IMR-90 (cell line): ENCODE data around the gene TBC1D9B. TPM values are rescaled to one million over a fixed set of nuclear protein-coding genes. Genes with fewer than 3 reads are reported as not detected.

Experiments
- ATAC-seq: fragments of 200-7000 bp; cut with Tn5 transposase; 2 replicates; pipeline ENCODE4 v1.9.1; 2020; ENCODE audit warnings: low read depth, mild to moderate bottlenecking, moderate library complexity
- BruUV-seq: library from RNA; stranded (reverse); fragments of 400-500 nt; replicated peaks from 2 replicates; lab custom pipeline; 2021; lab: Mats Ljungman, UMichigan
- CTCF ChIA-PET: fragments of 300-600 bp; formaldehyde crosslinking; extraction: SDS; loops from one replicate; lab custom pipeline; 2021; ENCODE audit warnings: antibody characterized with exemption; lab: Yijun Ruan, JAX
- POLR2A ChIA-PET: fragments of 300-600 bp; sonication (Branson Sonifier 250); formaldehyde crosslinking; loops from one replicate; lab custom pipeline; 2022; ENCODE audit warnings: antibody characterized with exemption; ENCODE audit not compliant: unreplicated experiment; lab: Charles Lee
- DNase-seq: peaks from one replicate; pipeline ENCODE4 v3.0.0; 2013
- H2AFZ ChIP-seq: replicated peaks from 2 replicates; pipeline ENCODE3; 2013; ENCODE audit warnings: low read length, mild to moderate bottlenecking; ENCODE audit not compliant: poor library complexity
- H2AK5ac ChIP-seq: 2 replicates; pipeline ENCODE4 v1.6.1; 2013; ENCODE audit warnings: low read depth, low read length, inconsistent platforms
- H2AK9ac ChIP-seq: replicated peaks from 2 replicates; pipeline ENCODE3; 2013; ENCODE audit warnings: mild to moderate bottlenecking, low read depth, low read length, moderate library complexity; ENCODE audit not compliant: poor library complexity
- H2BK120ac ChIP-seq: 2 replicates; pipeline ENCODE4 v1.6.1; 2013; ENCODE audit warnings: low read depth, low read length, inconsistent platforms
- H2BK15ac ChIP-seq: 3 replicates; pipeline ENCODE4 v1.6.1; 2013; ENCODE audit warnings: low read depth, low read length, inconsistent platforms
- H2BK20ac ChIP-seq: 2 replicates; pipeline ENCODE4 v1.6.1; 2013; ENCODE audit warnings: low read depth, mild to moderate bottlenecking, inconsistent platforms, low read length, moderate library complexity
- H2BK5ac ChIP-seq: 2 replicates; pipeline ENCODE4 v1.6.1; 2013; ENCODE audit warnings: mild to moderate bottlenecking, low read depth, low read length, inconsistent platforms; ENCODE audit not compliant: poor library complexity, severe bottlenecking
- H3K14ac ChIP-seq: replicated peaks from 2 replicates; pipeline ENCODE4 v1.6.1; 2013; ENCODE audit warnings: low read depth, low read length, inconsistent platforms
- H3K18ac ChIP-seq: 2 replicates; pipeline ENCODE4 v1.6.1; 2013; ENCODE audit warnings: low read depth, low read length, control low read depth
- H3K23ac ChIP-seq: 2 replicates; pipeline ENCODE4 v1.6.1; 2013; ENCODE audit warnings: low read depth, low read length, inconsistent platforms
- H3K27ac ChIP-seq: 2 replicates; pipeline ENCODE4 v1.5.1; 2013; ENCODE audit warnings: mild to moderate bottlenecking, control low read depth, low read length; ENCODE audit not compliant: insufficient read depth
- H3K27me3 ChIP-seq: 2 replicates; pipeline ENCODE4 v1.6.1; 2013; ENCODE audit warnings: low read length; ENCODE audit not compliant: control insufficient read depth, insufficient read depth
- H3K36me3 ChIP-seq: 2 replicates; pipeline ENCODE4 v1.6.1; 2013; ENCODE audit warnings: low read length, mixed read lengths; ENCODE audit not compliant: control insufficient read depth, insufficient read depth
- H3K4ac ChIP-seq: 2 replicates; pipeline ENCODE4 v1.6.1; 2013; ENCODE audit warnings: low read depth, low read length, inconsistent platforms
- H3K4me1 ChIP-seq: 2 replicates; pipeline ENCODE4 v1.6.1; 2013; ENCODE audit warnings: low read length, mixed read lengths; ENCODE audit not compliant: control insufficient read depth, insufficient read depth
- H3K4me2 ChIP-seq: 2 replicates; pipeline ENCODE4 v1.6.1; 2013; ENCODE audit warnings: low read depth, mild to moderate bottlenecking, control low read depth, low read length, moderate library complexity
- H3K4me3 ChIP-seq: 2 replicates; pipeline ENCODE4 v1.5.1; 2013; ENCODE audit warnings: low read depth, mild to moderate bottlenecking, control low read depth, low read length, moderate library complexity; ENCODE audit not compliant: insufficient read depth
- H3K56ac ChIP-seq: 2 replicates; pipeline ENCODE4 v1.6.1; 2013; ENCODE audit warnings: low read length, inconsistent platforms; ENCODE audit not compliant: insufficient read depth; ENCODE audit errors: extremely low read depth
- H3K79me1 ChIP-seq, 2 experiments: 2 replicates each; pipeline ENCODE4 v1.6.1; 2013; ENCODE audit warnings: low read length in 2 of 2, inconsistent platforms in 1 of 2, low read depth in 1 of 2
- H3K9ac ChIP-seq: 2 replicates; pipeline ENCODE4 v1.6.1; 2013; ENCODE audit warnings: low read depth, low read length, control low read depth
- H3K9me1 ChIP-seq: 2 replicates; pipeline ENCODE4 v1.6.1; 2013; ENCODE audit warnings: low read length, inconsistent platforms; ENCODE audit not compliant: insufficient read depth
- H3K9me3 ChIP-seq: 2 replicates; pipeline ENCODE4 v1.6.1; 2013; ENCODE audit warnings: low read length; ENCODE audit not compliant: control insufficient read depth, insufficient read depth
- H4K20me1 ChIP-seq: 2 replicates; pipeline ENCODE4 v1.6.1; 2013; ENCODE audit warnings: low read length, inconsistent platforms; ENCODE audit not compliant: insufficient read depth
- H4K5ac ChIP-seq: 2 replicates; pipeline ENCODE4 v1.6.1; 2013; ENCODE audit warnings: mild to moderate bottlenecking, low read depth, low read length, control low read depth
- H4K8ac ChIP-seq, 2 experiments: 2 replicates each; pipeline ENCODE4 v1.6.1; 2013; ENCODE audit warnings: low read depth in 2 of 2, low read length in 2 of 2, control low read depth in 1 of 2, inconsistent platforms in 1 of 2
- H4K91ac ChIP-seq: 2 replicates; pipeline ENCODE4 v1.6.1; 2013; ENCODE audit warnings: low read depth, low read length, inconsistent platforms; ENCODE audit not compliant: insufficient read depth
- CEBPB ChIP-seq: IDR thresholded peaks from 2 replicates; pipeline ENCODE4 v1.6.1; 2012; ENCODE audit warnings: low read depth, low read length, improper control_type of control experiment
- CHD1 ChIP-seq: IDR thresholded peaks from 2 replicates; pipeline ENCODE4 v1.6.1; 2012; ENCODE audit warnings: low read depth, low read length, improper control_type of control experiment
- MAZ ChIP-seq: IDR thresholded peaks from 2 replicates; pipeline ENCODE4 v1.6.1; 2012; ENCODE audit warnings: low read depth, mild to moderate bottlenecking, low read length, improper control_type of control experiment, moderate library complexity, borderline replicate concordance
- POLR2A ChIP-seq: IDR thresholded peaks from 2 replicates; pipeline ENCODE4 v1.6.1; 2012; ENCODE audit warnings: mild to moderate bottlenecking, low read depth, low read length
- RAD21 ChIP-seq: IDR thresholded peaks from 2 replicates; pipeline ENCODE4 v1.6.1; 2012; ENCODE audit warnings: low read length, improper control_type of control experiment
- RCOR1 ChIP-seq: IDR thresholded peaks from 2 replicates; pipeline ENCODE4 v1.6.1; 2012; ENCODE audit warnings: mild to moderate bottlenecking, low read length, improper control_type of control experiment; ENCODE audit not compliant: insufficient replicate concordance
- SMC3 ChIP-seq: fragments of 150-350 bp; IDR thresholded peaks from 2 replicates; pipeline ENCODE4 v1.6.1; 2016; ENCODE audit warnings: low read depth, mild to moderate bottlenecking, antibody characterized with exemption, low read length, moderate library complexity
- WGBS, 2 experiments: methylation state at CpG; one replicate each; pipeline versions ENCODE4 v1.1.5 to v1.1.7; 2013; ENCODE audit warnings: missing lambda C conversion rate in 2 of 2; ENCODE audit not compliant: insufficient read length in 1 of 2; ENCODE audit errors: extremely low coverage in 2 of 2; 5-methylcytosine and 5-hydroxymethylcytosine counted together
- dilution Hi-C: fragments of 300-500 bp; cut with HindIII; formaldehyde crosslinking; loops from one replicate; pipeline ENCODE4 v1.14.3; 2018; ENCODE audit warnings: low sequenced_read_pairs; ENCODE audit not compliant: unreplicated experiment
- in situ Hi-C: fragments of 300-500 bp; cut with MboI; formaldehyde crosslinking; loops from 3 replicates; pipeline ENCODE4 v1.14.3; 2019; ENCODE audit warnings: low sequenced_read_pairs, inconsistent platforms, mixed read lengths
- intact Hi-C: fragments of 100-400 bp; cut with micrococcal nuclease; formaldehyde crosslinking; loops from 2 replicates; pipeline ENCODE4 v1.10.0; 2022
- polyA plus RNA-seq, 3 experiments: library from polyadenylated mRNA; depleted of rRNA; stranded (reverse); fragments of >200 nt; gene quantifications; 2 replicates each; pipeline ENCODE4 v1.2.3, GENCODE V29; 2012; ENCODE audit warnings: low replicate concordance in 1 of 3
- total RNA-seq: library from RNA; depleted of rRNA; stranded (reverse); fragments of >200 nt; gene quantifications from 2 replicates; pipeline ENCODE4 v1.2.3, GENCODE V29; 2012

TBC1D9B gene
- total and polyA plus RNA-seq, 2 of the 4 experiments (the other 2 are of a cell fraction) = 58.6 to 78.1 TPM

- no CpG with 5 or more reads among the region's 11 CpGs for WGBS, 2 experiments
- Histone ChIP-seq H3K36me3 (peaks cover 47% of the 10 kb centered on the region), H3K56ac (no peak overlapping the region), H3K4me2 (no peak overlapping the region), H3K4me1 (no peaks in the 10 kb centered on the region), H2BK120ac (no peak overlapping the region), H4K91ac (no peak overlapping the region), H2BK5ac (no peak overlapping the region), H2AFZ (no peak overlapping the region), H2BK20ac (no peak overlapping the region), H3K4ac (no peak overlapping the region), H3K79me1 (peaks cover 0 to 9% of the 10 kb centered on the region in 2 experiments; a peak in 2 of 4 replicates), H3K23ac (no peak overlapping the region), H3K18ac (no peak overlapping the region), H2AK5ac (no peak overlapping the region), H4K20me1 (peaks cover 38% of the 10 kb centered on the region), H2BK15ac (no peak overlapping the region), H3K14ac (no peak overlapping the region), H3K27me3 (no peaks in the 10 kb centered on the region), H4K5ac (no peak overlapping the region), H3K4me3 (no peak overlapping the region), H2AK9ac (no peak overlapping the region), H3K9ac (no peak overlapping the region), H3K9me1 (no peaks in the 10 kb centered on the region; the same call in 1 of the 2 replicates), H3K9me3 (peaks cover 4% of the 10 kb centered on the region), H3K27ac (no peak overlapping the region), H4K8ac (no peak overlapping the region)
- TF ChIP-seq SMC3 (no peak), RCOR1 (no peak), CEBPB (no peak), MAZ (no peak), RAD21 (no peak), CHD1 (no peak), POLR2A (no peak; the same call in 1 of the 2 replicates)
- CTCF ChIA-PET = no interaction called here
- DNase-seq (no peak), ATAC-seq (no peak)
- in situ Hi-C loops = no loop called here
- dilution Hi-C loops = no loop called here
- POLR2A ChIA-PET = no interaction called here
- intact Hi-C loops = no loop called here
- BruUV-seq = no TSS peak
These were observed 67.4 kb downstream of the TBC1D9B start for GRCh38 chr5:179840321-179840720.
